H9 (cell line): ENCODE data around the gene KRTAP2-2. TPM values are rescaled to one million over a fixed set of nuclear protein-coding genes. Genes with fewer than 3 reads are reported as not detected.
A peak's percentile ranks its signal among the peaks of the same experiment; 100 is the strongest.

Experiments used
- DNase-seq: peaks from one replicate; pipeline ENCODE4 v3.0.0-alpha.2; 2017
- H2AFZ ChIP-seq: one replicate; pipeline ENCODE4 v1.6.1; 2013; ENCODE audit warnings: mild to moderate bottlenecking, low read length, control low read depth, moderate library complexity
- H2AK5ac ChIP-seq: 2 replicates; pipeline ENCODE4 v1.6.1; 2013; ENCODE audit warnings: low read length, control low read depth, mixed read lengths; ENCODE audit not compliant: insufficient read length
- H2BK120ac ChIP-seq: one replicate; pipeline ENCODE4 v1.6.1; 2013; ENCODE audit warnings: low read depth, mild to moderate bottlenecking, low read length, control low read depth, inconsistent platforms; ENCODE audit not compliant: poor library complexity, severe bottlenecking
- H2BK12ac ChIP-seq: 2 replicates; pipeline ENCODE4 v1.6.1; 2013; ENCODE audit warnings: low read length, control low read depth, mixed read lengths, low read depth; ENCODE audit not compliant: insufficient read length
- H2BK15ac ChIP-seq: 2 replicates; pipeline ENCODE4 v1.6.1; 2013; ENCODE audit warnings: low read depth, low read length, control low read depth
- H2BK20ac ChIP-seq: one replicate; pipeline ENCODE4 v1.6.1; 2013; ENCODE audit warnings: low read depth, mild to moderate bottlenecking, low read length, control low read depth, inconsistent platforms; ENCODE audit not compliant: poor library complexity, severe bottlenecking
- H2BK5ac ChIP-seq: 2 replicates; pipeline ENCODE4 v1.6.1; 2013; ENCODE audit warnings: low read length, control low read depth, mixed read lengths; ENCODE audit not compliant: insufficient read length
- H3K14ac ChIP-seq: 2 replicates; pipeline ENCODE4 v1.6.1; 2013; ENCODE audit warnings: low read length, control low read depth; ENCODE audit not compliant: insufficient read depth
- H3K18ac ChIP-seq: 2 replicates; pipeline ENCODE4 v1.6.1; 2013; ENCODE audit warnings: low read depth, mild to moderate bottlenecking, mixed read lengths, low read length, control low read depth; ENCODE audit not compliant: insufficient read length
- H3K23ac ChIP-seq: 2 replicates; pipeline ENCODE4 v1.6.1; 2013; ENCODE audit warnings: low read length, control low read depth, mixed read lengths, low read depth; ENCODE audit not compliant: insufficient read length
- H3K23me2 ChIP-seq: 2 replicates; pipeline ENCODE4 v1.6.1; 2013; ENCODE audit warnings: low read depth, mild to moderate bottlenecking, mixed read lengths, low read length, control low read depth; ENCODE audit not compliant: insufficient read length, poor library complexity, severe bottlenecking
- H3K27ac ChIP-seq: 2 replicates; pipeline ENCODE4 v1.5.1; 2013; ENCODE audit warnings: low read length, control low read depth, mixed read lengths, low read depth; ENCODE audit not compliant: insufficient read length
- H3K27me3 ChIP-seq: 2 replicates; pipeline ENCODE4 v1.6.1; 2013; ENCODE audit warnings: low read length, control low read depth, inconsistent platforms; ENCODE audit not compliant: insufficient read depth
- H3K4ac ChIP-seq: 2 replicates; pipeline ENCODE4 v1.6.1; 2013; ENCODE audit warnings: low read depth, mild to moderate bottlenecking, control low read depth, inconsistent platforms, low read length, moderate library complexity
- H3K4me1 ChIP-seq: 2 replicates; pipeline ENCODE4 v1.6.1; 2013; ENCODE audit warnings: low read length, control low read depth, inconsistent platforms; ENCODE audit not compliant: insufficient read depth
- H3K4me2 ChIP-seq: 2 replicates; pipeline ENCODE4 v1.6.1; 2013; ENCODE audit warnings: low read length, control low read depth, mixed read lengths; ENCODE audit not compliant: insufficient read length, insufficient read depth
- H3K56ac ChIP-seq: 2 replicates; pipeline ENCODE4 v1.6.1; 2013; ENCODE audit warnings: low read depth, mild to moderate bottlenecking, mixed read lengths, low read length, control low read depth; ENCODE audit not compliant: insufficient read length
- H3K79me1 ChIP-seq: 2 replicates; pipeline ENCODE4 v1.6.1; 2013; ENCODE audit warnings: low read depth, mild to moderate bottlenecking, moderate library complexity, low read length, control low read depth, inconsistent platforms; ENCODE audit not compliant: insufficient read depth, poor library complexity, severe bottlenecking
- H3K79me2 ChIP-seq: 2 replicates; pipeline ENCODE4 v1.6.1; 2013; ENCODE audit warnings: low read length, control low read depth, inconsistent platforms; ENCODE audit not compliant: insufficient read depth
- H3K9ac ChIP-seq: 2 replicates; pipeline ENCODE4 v1.6.1; 2013; ENCODE audit warnings: low read length, control low read depth, mixed read lengths; ENCODE audit not compliant: insufficient read length; ENCODE audit errors: extremely low read depth
- H3K9me3 ChIP-seq: one replicate; pipeline ENCODE4 v1.6.1; 2013; ENCODE audit warnings: low read depth, low read length, inconsistent platforms; ENCODE audit not compliant: control insufficient read depth
- H3T11ph ChIP-seq: one replicate; pipeline ENCODE4 v1.6.1; 2013; ENCODE audit warnings: mild to moderate bottlenecking, low read length, control low read depth, inconsistent platforms
- H4K20me1 ChIP-seq: one replicate; pipeline ENCODE4 v1.6.1; 2013; ENCODE audit not compliant: control insufficient read depth, insufficient read length, insufficient read depth
- H4K5ac ChIP-seq: 2 replicates; pipeline ENCODE4 v1.6.1; 2013; ENCODE audit warnings: low read depth, mild to moderate bottlenecking, mixed read lengths, low read length, control low read depth; ENCODE audit not compliant: insufficient read length
- H4K8ac ChIP-seq: replicated peaks from 2 replicates; pipeline ENCODE4 v1.6.1; 2013; ENCODE audit warnings: low read length, control low read depth, mixed read lengths, low read depth; ENCODE audit not compliant: insufficient read length
- H4K91ac ChIP-seq: 2 replicates; pipeline ENCODE4 v1.6.1; 2013; ENCODE audit warnings: low read depth, mild to moderate bottlenecking, moderate library complexity, mixed read lengths, low read length, control low read depth; ENCODE audit not compliant: insufficient read length
- H3K27ac Mint-ChIP-seq, 3 experiments: 2 replicates in 2 of 3; 3 replicates in 1 of 3; pipeline ENCODE4 v1.8.0; 2020 to 2021; ENCODE audit warnings: mixed read lengths in 3 of 3, mild to moderate bottlenecking in 1 of 3, moderate library complexity in 1 of 3
- H3K27me3 Mint-ChIP-seq: 2 replicates; pipeline ENCODE4 v1.8.0; 2021; ENCODE audit warnings: low read depth, mild to moderate bottlenecking, moderate library complexity, mixed read lengths
- H3K36me3 Mint-ChIP-seq, 3 experiments: 2 replicates in 2 of 3; 3 replicates in 1 of 3; pipeline ENCODE4 v1.8.0; 2020 to 2021; ENCODE audit warnings: low read depth in 3 of 3, mixed read lengths in 3 of 3; ENCODE audit not compliant: insufficient read depth in 1 of 3
- H3K4me1 Mint-ChIP-seq, 2 experiments: 2 replicates each; pipeline ENCODE4 v1.8.0; 2020; ENCODE audit warnings: mixed read lengths in 2 of 2
- H3K4me3 Mint-ChIP-seq, 2 experiments: 2 replicates in 1 of 2; 3 replicates in 1 of 2; pipeline ENCODE4 v1.8.0; 2020 to 2021; ENCODE audit warnings: mild to moderate bottlenecking in 2 of 2, mixed read lengths in 2 of 2, moderate library complexity in 1 of 2
- H3K9me3 Mint-ChIP-seq, 2 experiments: 2 replicates in 1 of 2; 3 replicates in 1 of 2; pipeline ENCODE4 v1.8.0; 2020; ENCODE audit warnings: mild to moderate bottlenecking in 2 of 2, mixed read lengths in 2 of 2, moderate library complexity in 1 of 2
- WGBS: extraction: QIAGEN DNeasy Blood & Tissue Kit; methylation state at CpG from one replicate; pipeline ENCODE4 v1.1.7; 2013; ENCODE audit warnings: missing lambda C conversion rate, low lambda C conversion rate, mixed read lengths; ENCODE audit not compliant: insufficient read length; ENCODE audit errors: extremely low coverage; 5-methylcytosine and 5-hydroxymethylcytosine counted together
- total RNA-seq: library from RNA; stranded (reverse); gene quantifications from 2 replicates; pipeline ENCODE4 v1.2.1, GENCODE V29; 2021
- TF ChIP-seq, protein P1 (sequence below): fragments of 200-600 bp; sonication (generic); conservative IDR thresholded peaks from 3 replicates; pipeline ENCODE4 v1.8.0; 2021; ENCODE audit warnings: antibody characterized with exemption, mild to moderate bottlenecking

The KRTAP2-2 gene
- total RNA-seq, 1 experiment from 2014 or later = not detected

GRCh38 chr17:41008811-41009210 is 46.2 kb downstream of the KRTAP2-2 start, which contains the start of gene KRTAP3-1:
TSS of gene KRTAP3-1 (minus strand) at chr17:41009128. CDS start at chr17:41009074, 54 bp downstream.
- Mint-ChIP-seq H3K27ac (peak within 1 kb of the TSS in 2 of 3 experiments; percentile 53 to 54; a peak in 2 of 7 replicates), H3K4me1 (peaks cover 17 to 19% of the 10 kb centered on the region in 2 experiments), H3K36me3 (no peaks in the 10 kb centered on the region), H3K27me3 (no peaks in the 10 kb centered on the region), H3K4me3 (no peak within 1 kb of the TSS), H3K9me3 (no peaks in the 10 kb centered on the region)
- no peak within 1 kb of the TSS for H3K18ac ChIP-seq
- no peaks in the 10 kb centered on the region for H3K23me2 ChIP-seq
- H3K27me3 ChIP-seq = no peaks in the 10 kb centered on the region
- TF ChIP-seq, protein P1, sequence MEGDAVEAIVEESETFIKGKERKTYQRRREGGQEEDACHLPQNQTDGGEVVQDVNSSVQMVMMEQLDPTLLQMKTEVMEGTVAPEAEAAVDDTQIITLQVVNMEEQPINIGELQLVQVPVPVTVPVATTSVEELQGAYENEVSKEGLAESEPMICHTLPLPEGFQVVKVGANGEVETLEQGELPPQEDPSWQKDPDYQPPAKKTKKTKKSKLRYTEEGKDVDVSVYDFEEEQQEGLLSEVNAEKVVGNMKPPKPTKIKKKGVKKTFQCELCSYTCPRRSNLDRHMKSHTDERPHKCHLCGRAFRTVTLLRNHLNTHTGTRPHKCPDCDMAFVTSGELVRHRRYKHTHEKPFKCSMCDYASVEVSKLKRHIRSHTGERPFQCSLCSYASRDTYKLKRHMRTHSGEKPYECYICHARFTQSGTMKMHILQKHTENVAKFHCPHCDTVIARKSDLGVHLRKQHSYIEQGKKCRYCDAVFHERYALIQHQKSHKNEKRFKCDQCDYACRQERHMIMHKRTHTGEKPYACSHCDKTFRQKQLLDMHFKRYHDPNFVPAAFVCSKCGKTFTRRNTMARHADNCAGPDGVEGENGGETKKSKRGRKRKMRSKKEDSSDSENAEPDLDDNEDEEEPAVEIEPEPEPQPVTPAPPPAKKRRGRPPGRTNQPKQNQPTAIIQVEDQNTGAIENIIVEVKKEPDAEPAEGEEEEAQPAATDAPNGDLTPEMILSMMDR = no peak
- H3K9me3 ChIP-seq = no peaks in the 10 kb centered on the region
- no peaks in the 10 kb centered on the region for H3K79me1 ChIP-seq
- H2AFZ ChIP-seq = no peak within 1 kb of the TSS
- H3K14ac ChIP-seq = no peak within 1 kb of the TSS
- no peak within 1 kb of the TSS for H4K5ac ChIP-seq
- no peak within 1 kb of the TSS for H2BK12ac ChIP-seq
- no peak within 1 kb of the TSS for H2BK20ac ChIP-seq
- no peaks in the 10 kb centered on the region for H4K20me1 ChIP-seq
- H2AK5ac ChIP-seq = no peak within 1 kb of the TSS
- no peak within 1 kb of the TSS for H2BK120ac ChIP-seq
- H3K79me2 ChIP-seq = no peaks in the 10 kb centered on the region
- no peak within 1 kb of the TSS for H3K23ac ChIP-seq
- H4K91ac ChIP-seq = no peak within 1 kb of the TSS
- no peaks in the 10 kb centered on the region; the same call in 1 of the 2 replicates for H3K4me1 ChIP-seq
- H2BK5ac ChIP-seq = no peak within 1 kb of the TSS
- H3K56ac ChIP-seq = no peak within 1 kb of the TSS
- DNase-seq = peak; percentile 48
- no peak within 1 kb of the TSS for H4K8ac ChIP-seq
- H3K4me2 ChIP-seq = no peak within 1 kb of the TSS
- H3T11ph ChIP-seq = no peak within 1 kb of the TSS
- no CpG with 5 or more reads among the region's 8 CpGs for WGBS
- no peak within 1 kb of the TSS for H3K9ac ChIP-seq
- no peak within 1 kb of the TSS for H3K27ac ChIP-seq
- no peak within 1 kb of the TSS for H3K4ac ChIP-seq
- no peak within 1 kb of the TSS for H2BK15ac ChIP-seq

Other genes with a start within 250 kb of the KRTAP2-2 start
- gene KRT10, start 232.6 kb downstream of the KRTAP2-2 start, total RNA-seq = 24.0 and 28.4 TPM in 2 replicates
- gene KRT12, start 188.0 kb downstream of the KRTAP2-2 start, total RNA-seq = not detected in 2 replicates
- gene KRT20, start 170.0 kb downstream of the KRTAP2-2 start, total RNA-seq = not detected in 2 replicates
- gene KRT23, start 117.6 kb downstream of the KRTAP2-2 start, total RNA-seq = not detected in 2 replicates
- gene KRT39, start 88.3 kb downstream of the KRTAP2-2 start, total RNA-seq = not detected in 2 replicates
- gene KRT40, start 70.9 kb downstream of the KRTAP2-2 start, total RNA-seq = not detected in 2 replicates
- gene KRTAP3-3, start 61.1 kb downstream of the KRTAP2-2 start, total RNA-seq = not detected in 2 replicates
- gene KRTAP3-2, start 55.3 kb downstream of the KRTAP2-2 start, total RNA-seq = not detected in 2 replicates
- gene KRTAP3-1, start 46.1 kb downstream of the KRTAP2-2 start, total RNA-seq = not detected in 2 replicates
- gene KRTAP1-5, start 28.0 kb downstream of the KRTAP2-2 start, total RNA-seq = not detected in 2 replicates
- gene KRTAP1-4, start 25.0 kb downstream of the KRTAP2-2 start, total RNA-seq = not detected in 2 replicates
- gene KRTAP1-3, start 20.4 kb downstream of the KRTAP2-2 start, total RNA-seq = not detected in 2 replicates
- gene KRTAP1-1, start 13.8 kb downstream of the KRTAP2-2 start, total RNA-seq = not detected in 2 replicates
- gene KRTAP2-1, start 7.9 kb downstream of the KRTAP2-2 start, total RNA-seq = not detected in 2 replicates
- not detected in 2 replicates for gene KRTAP2-3, start 4.9 kb upstream of the KRTAP2-2 start, total RNA-seq
- gene KRTAP2-4, start 10.6 kb upstream of the KRTAP2-2 start, total RNA-seq = not detected in 2 replicates
- not detected in 2 replicates for gene KRTAP4-7, start 28.9 kb upstream of the KRTAP2-2 start, total RNA-seq
- gene KRTAP4-8, start 42.9 kb upstream of the KRTAP2-2 start, total RNA-seq = not detected in 2 replicates
- not detected in 2 replicates for gene KRTAP4-16, start 47.0 kb upstream of the KRTAP2-2 start, total RNA-seq
- gene KRTAP4-9, start 50.2 kb upstream of the KRTAP2-2 start, total RNA-seq = not detected in 2 replicates
- gene KRTAP4-11, start 63.1 kb upstream of the KRTAP2-2 start, total RNA-seq = not detected in 2 replicates
- gene KRTAP4-12, start 69.0 kb upstream of the KRTAP2-2 start, total RNA-seq = not detected in 2 replicates
- gene KRTAP4-6, start 85.3 kb upstream of the KRTAP2-2 start, total RNA-seq = not detected in 2 replicates
- gene KRTAP4-5, start 94.6 kb upstream of the KRTAP2-2 start, total RNA-seq = not detected in 2 replicates
- not detected in 2 replicates for gene KRTAP4-4, start 105.5 kb upstream of the KRTAP2-2 start, total RNA-seq
- gene KRTAP4-3, start 113.0 kb upstream of the KRTAP2-2 start, total RNA-seq = not detected in 2 replicates
- not detected in 2 replicates for gene KRTAP4-2, start 123.0 kb upstream of the KRTAP2-2 start, total RNA-seq
- not detected in 2 replicates for gene KRTAP4-1, start 129.7 kb upstream of the KRTAP2-2 start, total RNA-seq
- gene KRTAP9-1, start 134.7 kb upstream of the KRTAP2-2 start, total RNA-seq = not detected in 2 replicates
- gene KRTAP9-2, start 171.4 kb upstream of the KRTAP2-2 start, total RNA-seq = not detected in 2 replicates
- not detected in 2 replicates for gene KRTAP9-3, start 177.2 kb upstream of the KRTAP2-2 start, total RNA-seq
- gene KRTAP9-8, start 182.8 kb upstream of the KRTAP2-2 start, total RNA-seq = not detected in 2 replicates
- gene KRTAP9-4, start 194.5 kb upstream of the KRTAP2-2 start, total RNA-seq = not detected in 2 replicates
- gene KRTAP9-9, start 200.2 kb upstream of the KRTAP2-2 start, total RNA-seq = not detected in 2 replicates
- gene KRTAP9-6, start 210.1 kb upstream of the KRTAP2-2 start, total RNA-seq = not detected in 2 replicates
- gene KRTAP9-7, start 220.5 kb upstream of the KRTAP2-2 start, total RNA-seq = not detected in 2 replicates
- not detected in 2 replicates for gene KRTAP29-1, start 247.6 kb upstream of the KRTAP2-2 start, total RNA-seq